HG03045 (cell line): ENCODE measurements around the gene HINT2.

Experiments used
- ATAC-seq: cut with Tn5 transposase; IDR thresholded peaks from one replicate; pipeline ENCODE4 v1.9.1; 2021; ENCODE audit warnings: mild to moderate bottlenecking, moderate library complexity; ENCODE audit not compliant: unreplicated experiment

Gene HINT2

DNA sequence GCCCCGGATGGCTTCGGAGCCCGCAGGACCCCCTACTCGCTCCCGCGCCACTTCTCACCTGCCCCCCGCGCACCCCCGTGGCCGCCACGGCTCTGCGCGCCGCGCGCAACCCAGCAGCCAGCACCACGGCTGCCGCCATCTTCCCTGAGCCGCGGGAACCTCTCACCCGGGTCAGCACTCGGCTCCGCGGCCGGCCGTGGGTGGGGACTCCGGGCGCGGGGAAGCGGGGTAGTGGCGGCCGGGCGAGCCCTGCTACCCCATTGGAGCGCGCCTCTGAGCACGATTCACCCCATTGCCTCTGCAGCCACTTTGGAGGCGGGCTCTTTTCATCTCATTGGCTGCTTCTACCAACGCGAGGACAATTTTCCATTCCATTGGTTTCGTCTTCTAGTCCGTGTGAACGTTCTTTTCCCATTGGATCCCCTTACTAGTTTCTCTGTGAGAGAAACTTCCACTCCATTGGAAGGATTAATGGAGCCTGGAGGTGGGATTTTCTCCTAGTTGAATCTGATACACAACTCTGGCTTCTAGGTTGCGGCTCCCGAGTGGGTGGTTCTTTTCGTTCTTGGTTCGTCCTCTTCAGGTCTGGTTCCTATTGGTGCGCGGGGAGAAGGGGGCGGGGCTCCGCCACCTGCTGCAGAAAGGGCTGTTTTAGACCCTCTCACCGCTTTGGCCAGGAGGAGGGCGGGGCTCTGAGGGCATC, at the start of gene HINT2:
Gene HINT2 (minus strand): TSS at position 202 of the 703 bp plus-strand sequence. CDS start 63 bp downstream, at position 139.
- ATAC-seq, result peak; percentile 77

DNA sequence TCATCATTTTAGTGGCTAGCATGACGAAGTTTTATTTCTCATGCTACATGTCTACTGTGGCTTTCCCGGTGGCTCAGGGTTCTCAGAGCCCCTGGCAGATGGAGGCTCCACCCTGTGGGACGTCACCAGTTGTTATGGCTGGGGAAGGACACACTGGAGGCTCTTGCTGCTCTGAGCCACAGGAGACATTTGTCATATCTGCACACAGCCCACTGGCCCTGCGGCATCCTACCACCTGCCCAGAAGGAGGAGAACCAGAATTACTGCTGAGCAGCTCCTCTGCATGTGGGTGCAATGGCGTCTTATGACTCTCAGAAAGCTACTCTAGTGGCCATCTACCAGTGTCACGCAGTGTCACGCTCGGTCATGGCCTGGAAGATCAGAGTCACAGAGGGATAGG, 48.7 kb upstream of the HINT2 start:
- no peak for ATAC-seq

GRCh38 chr9:35862328-35862727, 47.5 kb upstream of the HINT2 start:
- no peak for ATAC-seq

- ATAC-seq, result no peak
These were observed 46.5 kb upstream of the HINT2 start for GRCh38 chr9:35861161-35861897.

DNA sequence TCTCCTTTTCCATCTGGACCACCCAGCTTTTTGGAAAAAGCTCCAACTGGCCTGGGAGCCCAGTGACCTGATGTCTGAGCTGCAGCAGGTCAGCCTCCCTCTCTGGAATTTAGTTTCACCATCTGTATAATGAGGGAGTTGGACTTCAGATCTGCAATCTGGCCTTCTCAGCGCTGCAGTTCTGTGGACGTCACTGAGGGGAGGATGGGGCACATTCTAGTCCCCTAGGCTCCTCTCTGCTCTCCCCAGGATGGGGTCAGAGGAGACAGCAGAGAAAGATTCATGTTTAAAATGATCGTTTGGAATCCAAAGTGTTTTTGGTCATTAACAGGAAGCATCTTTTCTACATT, 45.1 kb upstream of the HINT2 start:
- ATAC-seq, result no peak

- ATAC-seq, result no peak
These were observed 44.6 kb upstream of the HINT2 start for GRCh38 chr9:35859310-35859989.

DNA sequence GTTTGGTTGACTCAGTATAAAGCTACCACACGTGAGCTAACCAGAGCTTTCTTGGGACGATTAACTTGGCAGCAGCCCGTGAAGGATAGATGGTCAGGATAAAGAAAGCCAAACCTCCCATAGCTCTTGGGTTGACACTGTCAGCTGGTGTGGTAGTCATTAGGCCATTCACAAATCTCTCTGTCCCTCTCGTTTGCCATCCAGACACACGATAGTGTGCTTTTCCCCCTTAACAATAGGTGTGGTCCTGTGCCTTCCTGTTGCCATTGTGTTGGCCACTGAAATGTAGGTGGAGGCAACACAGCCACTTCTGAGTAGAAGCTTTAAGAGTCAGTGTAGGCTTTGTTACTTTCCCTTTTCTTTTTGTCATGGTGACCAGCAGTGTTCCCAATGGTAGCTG, 43.6 kb upstream of the HINT2 start:
- no peak for ATAC-seq

DNA sequence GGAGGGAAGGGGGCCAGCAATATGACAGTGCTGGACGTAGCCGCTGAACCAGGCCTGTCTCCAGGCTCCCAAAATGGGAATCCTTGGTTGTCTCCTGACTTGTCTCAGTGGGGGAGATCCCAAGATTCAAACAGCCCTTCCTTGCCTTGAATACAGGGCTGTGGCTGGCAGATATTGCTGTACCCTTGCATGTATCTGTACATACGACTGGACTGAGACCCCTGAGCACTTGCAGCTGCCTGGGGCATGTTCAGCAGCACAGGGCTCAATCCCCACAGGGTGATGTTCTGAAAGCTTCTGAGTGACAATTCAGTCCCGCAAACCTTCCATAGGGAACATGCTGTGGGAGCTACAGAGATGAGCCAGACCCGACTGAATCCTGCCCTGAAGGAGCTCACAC, 42.0 kb upstream of the HINT2 start:
- no peak for ATAC-seq

DNA sequence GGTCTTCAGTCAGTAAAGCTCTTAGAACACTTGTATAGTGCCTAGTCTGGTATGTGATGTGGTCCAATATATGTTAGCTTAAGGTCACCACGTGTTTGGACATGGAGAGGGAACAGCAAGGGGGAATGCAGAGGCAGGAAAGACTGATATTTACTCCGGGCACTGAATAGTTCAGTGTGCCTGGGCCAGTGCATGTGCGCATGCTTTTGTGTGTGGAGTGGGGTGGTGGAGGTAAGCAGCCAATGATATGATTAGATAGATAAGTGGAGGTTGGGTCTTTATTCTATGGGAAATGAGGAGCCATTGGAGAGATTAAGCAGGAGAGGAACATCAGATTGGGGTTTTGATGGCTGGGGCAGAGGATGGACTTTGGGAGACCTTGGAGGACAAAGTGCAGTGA, 41.4 kb upstream of the HINT2 start:
- no peak for ATAC-seq

DNA sequence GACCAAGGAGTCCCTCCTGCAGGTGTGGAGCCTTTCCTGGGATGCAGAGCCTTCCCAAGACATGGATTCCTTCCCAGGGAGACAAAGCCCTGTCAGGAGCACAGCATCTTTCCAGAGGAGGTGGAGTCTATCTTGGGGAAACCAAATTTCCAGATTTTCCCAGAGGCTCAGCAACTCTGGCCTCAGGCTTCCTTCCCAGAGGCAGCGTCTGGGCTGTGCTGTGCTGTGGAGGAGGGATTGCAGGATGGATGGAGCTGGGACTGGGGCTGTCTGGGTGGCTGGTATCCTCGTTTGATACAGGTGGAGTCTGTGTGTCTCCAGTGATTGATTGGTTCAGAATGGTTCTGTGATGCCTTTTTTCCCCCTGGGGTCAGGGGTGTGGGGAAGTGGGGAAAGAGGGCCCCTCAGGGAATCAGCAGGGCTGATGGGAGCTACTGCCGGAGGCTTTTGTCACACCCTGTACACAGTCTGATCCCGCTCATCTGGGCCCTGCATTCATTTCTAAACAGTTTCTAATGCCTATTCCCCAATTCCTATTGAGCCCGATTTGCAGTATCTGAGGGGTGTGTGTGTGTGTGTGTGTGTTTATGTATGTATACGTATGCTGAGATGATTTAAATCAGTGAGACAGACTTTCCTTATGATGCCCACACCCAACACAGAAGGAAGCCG, 39.4 kb upstream of the HINT2 start:
- ATAC-seq, result no peak

- ATAC-seq, result no peak
These were observed 38.3 kb upstream of the HINT2 start for GRCh38 chr9:35852876-35853865.

DNA sequence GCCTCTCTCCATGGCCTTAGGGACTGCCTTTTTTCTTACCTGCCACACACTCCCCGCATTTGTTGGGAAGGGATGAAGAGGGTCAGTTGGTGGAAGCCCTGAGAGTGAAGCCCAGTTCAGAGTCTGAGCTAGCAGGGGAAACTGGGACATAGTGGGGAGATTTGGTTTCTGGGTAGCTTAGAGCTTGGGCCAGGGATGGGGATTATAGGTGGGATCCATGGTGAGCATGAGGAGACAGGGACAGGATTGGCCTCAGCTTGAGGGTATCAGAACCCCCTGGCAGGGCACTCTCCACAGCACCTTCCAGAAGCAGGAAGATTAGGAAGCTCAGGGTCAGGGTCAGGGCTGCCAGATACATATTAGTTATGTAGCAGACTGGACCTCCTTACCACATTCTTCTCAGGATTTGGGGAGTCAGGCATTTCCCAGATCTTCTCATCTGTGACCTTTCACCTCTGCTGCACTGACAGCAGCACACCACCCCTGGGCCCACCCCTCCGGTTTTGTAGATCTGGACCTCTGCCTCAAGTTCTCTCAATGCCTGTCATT, 37.5 kb upstream of the HINT2 start:
- ATAC-seq, result no peak

- ATAC-seq, result peak; percentile 89
These were observed 33.1 kb upstream of the HINT2 start for GRCh38 chr9:35847792-35848572.

DNA sequence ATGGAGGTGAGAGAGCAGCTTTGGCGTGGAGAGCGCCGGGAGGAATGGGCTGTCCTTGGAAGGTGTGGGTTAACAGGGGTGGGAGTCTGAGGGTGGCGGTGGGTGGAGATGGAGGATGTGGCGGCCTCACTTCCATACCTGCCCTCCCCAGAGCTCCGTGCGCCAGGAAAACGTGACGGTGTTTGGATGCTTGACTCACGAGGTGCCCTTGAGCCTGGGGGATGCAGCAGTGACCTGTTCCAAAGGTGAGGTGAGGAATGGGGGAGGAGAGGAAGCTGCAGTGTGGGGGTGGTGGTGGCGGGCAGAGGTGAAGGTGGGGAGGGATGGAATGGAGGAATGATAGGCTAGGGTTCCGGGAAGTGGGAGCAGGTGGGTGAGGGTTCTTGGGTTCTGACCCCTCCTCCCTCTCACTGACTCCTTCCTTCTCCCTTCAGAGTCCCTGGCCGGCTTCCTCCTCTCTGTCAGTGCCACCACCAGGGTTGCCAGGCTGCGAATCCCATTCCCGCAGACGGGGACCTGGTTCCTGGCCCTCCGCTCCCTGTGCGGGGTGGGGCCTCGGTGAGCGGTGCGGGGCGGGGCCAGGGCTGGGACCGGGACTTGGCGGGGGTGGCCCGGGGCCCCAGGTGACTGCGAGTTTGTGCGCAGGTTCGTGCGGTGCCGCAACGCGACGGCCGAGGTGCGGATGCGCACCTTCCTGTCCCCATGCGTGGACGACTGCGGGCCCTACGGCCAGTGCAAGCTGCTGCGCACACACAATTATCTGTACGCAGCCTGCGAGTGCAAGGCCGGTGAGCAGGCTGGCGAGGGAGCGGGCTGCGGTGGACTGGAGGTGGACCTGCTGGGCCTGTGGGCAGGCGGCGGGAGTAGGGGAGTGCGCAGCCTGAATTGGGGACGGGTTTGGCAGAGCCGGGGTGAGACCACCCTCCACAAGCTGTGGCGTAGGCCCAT, 31.3 kb upstream of the HINT2 start:
- no peak for ATAC-seq

DNA sequence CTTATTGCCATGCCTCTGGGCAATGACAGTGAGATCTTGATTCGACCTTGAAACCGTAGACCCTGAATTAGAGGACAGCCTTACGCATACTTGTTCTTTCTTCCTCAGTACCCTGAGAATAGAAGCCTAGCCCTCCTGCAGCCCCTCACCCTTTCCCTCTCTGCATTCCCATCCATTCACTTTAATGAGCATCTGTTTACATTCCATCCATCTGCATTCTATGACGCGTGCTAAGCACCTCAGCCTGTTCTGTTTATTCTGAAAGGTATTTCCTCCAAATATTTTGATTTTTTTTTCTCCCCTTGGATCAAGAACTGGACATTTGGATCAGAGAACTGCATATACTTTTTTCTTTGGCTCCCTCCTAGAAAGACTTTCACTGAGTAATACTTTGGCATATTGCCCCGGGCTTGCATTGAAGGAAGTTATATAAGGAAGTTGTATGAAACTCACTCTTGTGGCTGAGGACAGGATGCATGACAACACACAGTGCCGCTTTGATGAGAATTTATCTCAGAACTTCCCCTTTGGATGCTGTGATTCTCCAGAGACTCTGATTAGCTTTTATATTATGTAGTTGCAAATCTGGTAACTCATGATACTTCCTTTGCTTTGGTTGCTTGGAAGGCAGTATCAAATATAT, 29.9 kb upstream of the HINT2 start:
- no peak for ATAC-seq

DNA sequence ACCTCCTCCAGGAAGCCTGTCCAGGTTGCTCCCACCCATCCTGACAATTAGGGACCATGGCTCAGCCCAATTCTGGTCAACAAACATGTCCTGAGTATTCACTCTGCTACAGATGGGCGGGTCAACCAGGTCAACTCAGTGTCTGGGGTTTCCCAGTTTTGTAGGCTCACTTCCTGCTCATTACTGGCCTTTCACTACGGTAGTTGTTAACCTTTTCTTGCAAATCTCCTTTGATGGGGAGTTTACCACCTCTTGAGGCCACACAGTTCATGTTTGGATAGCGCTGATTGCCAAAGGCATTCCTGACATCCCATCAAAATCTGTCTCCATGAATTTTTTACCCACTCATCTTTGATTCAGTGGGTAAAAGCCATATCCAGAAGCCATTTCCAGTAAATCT, 28.0 kb upstream of the HINT2 start:
- peak; percentile 78 for ATAC-seq

DNA sequence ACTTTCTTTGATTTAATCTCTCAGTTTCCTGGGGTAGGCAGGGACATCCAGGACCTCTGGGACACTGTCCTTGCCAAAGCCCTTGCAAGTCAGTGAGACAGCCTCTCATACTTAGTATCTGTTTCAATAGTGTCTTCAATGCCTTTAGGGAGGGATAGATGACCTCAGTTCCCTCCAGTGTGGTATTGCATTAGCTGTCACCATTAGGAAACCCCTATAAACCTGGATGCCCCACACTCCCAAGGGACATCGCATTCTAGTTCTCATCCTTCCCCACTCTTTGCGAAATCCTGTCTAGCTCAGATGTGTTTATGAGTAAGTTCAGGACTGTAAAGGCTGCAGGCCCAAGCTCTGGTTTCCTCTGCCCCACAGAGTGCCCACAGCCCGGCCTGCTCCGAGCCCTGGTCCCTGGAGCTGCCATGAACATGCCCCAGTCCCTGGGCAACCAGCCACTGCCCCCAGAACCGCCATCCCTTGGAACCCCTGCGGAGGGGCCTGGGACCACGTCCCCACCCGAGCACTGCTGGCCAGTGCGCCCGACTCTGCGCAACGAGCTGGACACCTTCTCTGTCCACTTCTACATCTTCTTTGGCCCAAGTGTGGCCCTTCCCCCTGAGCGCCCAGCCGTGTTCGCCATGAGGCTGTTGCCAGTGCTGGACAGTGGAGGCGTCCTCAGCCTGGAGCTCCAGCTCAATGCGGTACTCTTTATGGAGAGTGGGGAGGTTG, 27.3 kb upstream of the HINT2 start:
- ATAC-seq, result no peak
